Right cardiac atrium (tissue), 5 donors: ENCODE results near the gene DEXI. TPM values are rescaled to one million over a fixed set of nuclear protein-coding genes. Genes with fewer than 3 reads are reported as not detected.
A peak's percentile ranks its signal among the peaks of the same experiment; 100 is the strongest.
"Not testable (repeated sequence)": the region's sequence is repeated elsewhere in the genome, so short reads cannot be mapped to it uniquely, and the experiment has no call there.

ENCODE experiments used
- ATAC-seq, 2 donors: fragments of 200-7000 bp; cut with Tn5 transposase; one replicate each; pipeline versions ENCODE4 v1.8.0 to v1.9.1; 2020; ENCODE audit warnings: moderate library complexity in 2 of 2, mild to moderate bottlenecking in 1 of 2
- DNase-seq, 3 donors: peaks; one replicate each; pipeline ENCODE4 v3.0.0-alpha.2; 2020
- H3K27ac ChIP-seq: one replicate; pipeline ENCODE4 v1.5.1; 2013; ENCODE audit warnings: mild to moderate bottlenecking, low read length, control low read depth, moderate library complexity
- H3K27me3 ChIP-seq: one replicate; pipeline ENCODE4 v1.6.1; 2013; ENCODE audit not compliant: control insufficient read depth, insufficient read depth
- H3K4me1 ChIP-seq: one replicate; pipeline ENCODE4 v1.6.1; 2013; ENCODE audit warnings: low read length; ENCODE audit not compliant: control insufficient read depth, insufficient read depth
- H3K4me3 ChIP-seq: one replicate; pipeline ENCODE4 v1.5.1; 2013; ENCODE audit warnings: low read length, control low read depth
- H3K9me3 ChIP-seq: one replicate; pipeline ENCODE4 v1.6.1; 2013; ENCODE audit warnings: low read length; ENCODE audit not compliant: control insufficient read depth
- WGBS: extraction: QIAGEN DNeasy Blood & Tissue Kit; methylation state at CpG from one replicate; pipeline ENCODE4 v1.1.7; 2013; 5-methylcytosine and 5-hydroxymethylcytosine counted together
- intact Hi-C, 4 donors: fragments of 100-400 bp; cut with DNase I; formaldehyde crosslinking; loops; one replicate each; pipeline versions ENCODE4 v1.11.0 to v1.14.0; 2022 to 2023
- polyA plus RNA-seq: library from polyadenylated mRNA; stranded (reverse); fragments of 200-250 nt; gene quantifications from one replicate; pipeline ENCODE4 v1.2.3, GENCODE V29; 2013
- total RNA-seq, 4 donors: library from RNA; stranded (reverse); fragmentation: NEBNext Ultra II Directional; extraction: Animal tissue kit (Norgen Biotek cat#: 25700); gene quantifications; one replicate each; pipeline ENCODE4 v1.2.1, GENCODE V29; 2021
- donor health status: healthy with polysubstance abuse.
- donor health status: DM: no; HTN: yes; CAD: no.
- donor health status: DM: no; HTN: no; CAD: no.
- donor health status: DM: no; HTN: yes; CAD: no; lungs with severe emphysema.
- donor health status: DM: yes; HTN: yes; CAD: no.

Gene DEXI
- total and polyA plus RNA-seq, 5 donors = 82.2 to 127 (median 102) TPM

DNA sequence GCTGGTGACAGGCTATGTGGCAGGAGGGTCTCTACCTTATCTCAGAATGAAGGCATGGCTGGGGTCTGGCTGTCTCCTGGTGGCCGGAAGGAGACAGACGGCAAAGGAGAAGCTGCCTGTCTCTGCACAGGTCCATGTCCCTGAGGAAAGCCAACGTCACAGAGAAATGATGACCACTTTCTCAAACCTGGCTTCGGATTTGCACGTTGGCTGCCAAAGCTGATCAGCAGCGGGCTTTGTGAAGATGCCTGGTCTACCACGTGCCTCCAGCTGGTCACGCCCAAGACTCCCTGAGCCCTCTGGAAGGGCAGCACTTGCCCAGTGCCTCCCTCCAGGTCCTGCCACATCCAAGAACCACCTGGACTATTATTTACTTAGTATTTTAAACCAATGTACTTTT lies 8.4 kb downstream of the DEXI start:
- ATAC-seq (no peak), DNase-seq (peak in 1 of 3 donors; percentile 54)
- 62% methylated on average over 8 of the region's 8 CpGs for WGBS
- Histone ChIP-seq H3K4me3 (no peak overlapping the region), H3K9me3 (no peaks in the 10 kb centered on the region), H3K27ac (peak overlapping the region; percentile 21), H3K27me3 (no peaks in the 10 kb centered on the region), H3K4me1 (peaks cover 34% of the 10 kb centered on the region)
- intact Hi-C loops = no loop called here

DNA sequence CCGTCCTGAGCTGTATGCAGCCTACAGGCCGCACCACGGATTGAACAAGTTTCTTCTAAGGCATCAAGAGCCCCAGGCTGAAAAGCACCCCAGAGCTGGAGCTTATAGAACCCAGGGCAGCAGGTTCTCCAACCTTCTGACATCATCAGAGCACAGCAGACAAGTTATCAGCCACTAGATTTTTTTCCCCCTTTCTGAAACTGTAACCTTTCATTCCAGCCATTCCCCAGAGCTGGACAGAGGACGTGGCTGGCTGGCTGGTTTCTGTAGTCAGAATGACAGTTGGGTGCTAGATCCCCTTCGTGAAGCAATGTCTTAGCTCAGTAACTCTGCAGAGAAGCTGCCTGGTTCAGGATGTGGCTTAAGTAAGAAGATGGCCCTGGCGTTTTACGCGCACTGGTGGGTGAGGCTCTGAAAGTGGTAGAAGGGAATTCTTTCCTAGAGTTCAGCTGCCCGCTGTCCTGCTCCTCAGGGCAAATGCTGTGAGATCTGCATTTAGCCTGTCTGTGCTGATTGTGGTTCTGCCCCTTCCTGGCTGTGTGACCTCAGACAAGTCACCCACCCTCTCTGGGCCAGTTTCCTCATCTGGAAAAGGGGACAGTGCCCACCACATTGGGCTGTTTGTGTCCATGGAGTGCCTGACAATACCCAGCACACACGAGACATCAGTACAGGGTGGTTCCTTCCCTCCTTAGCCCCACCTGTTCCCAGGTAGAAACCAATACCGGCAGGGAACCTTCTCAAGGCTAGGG lies 9.1 kb downstream of the DEXI start:
- peaks cover 30% of the 10 kb centered on the region for H3K4me1 ChIP-seq
- DNase-seq (no peak), ATAC-seq (no peak)
- no peaks in the 10 kb centered on the region for H3K9me3 ChIP-seq
- H3K27me3 ChIP-seq = no peaks in the 10 kb centered on the region
- 74% methylated on average over 11 of the region's 11 CpGs for WGBS
- no peak overlapping the region for H3K4me3 ChIP-seq
- intact Hi-C loops = no loop called here
- peak overlapping the region; percentile 21 for H3K27ac ChIP-seq

DNA sequence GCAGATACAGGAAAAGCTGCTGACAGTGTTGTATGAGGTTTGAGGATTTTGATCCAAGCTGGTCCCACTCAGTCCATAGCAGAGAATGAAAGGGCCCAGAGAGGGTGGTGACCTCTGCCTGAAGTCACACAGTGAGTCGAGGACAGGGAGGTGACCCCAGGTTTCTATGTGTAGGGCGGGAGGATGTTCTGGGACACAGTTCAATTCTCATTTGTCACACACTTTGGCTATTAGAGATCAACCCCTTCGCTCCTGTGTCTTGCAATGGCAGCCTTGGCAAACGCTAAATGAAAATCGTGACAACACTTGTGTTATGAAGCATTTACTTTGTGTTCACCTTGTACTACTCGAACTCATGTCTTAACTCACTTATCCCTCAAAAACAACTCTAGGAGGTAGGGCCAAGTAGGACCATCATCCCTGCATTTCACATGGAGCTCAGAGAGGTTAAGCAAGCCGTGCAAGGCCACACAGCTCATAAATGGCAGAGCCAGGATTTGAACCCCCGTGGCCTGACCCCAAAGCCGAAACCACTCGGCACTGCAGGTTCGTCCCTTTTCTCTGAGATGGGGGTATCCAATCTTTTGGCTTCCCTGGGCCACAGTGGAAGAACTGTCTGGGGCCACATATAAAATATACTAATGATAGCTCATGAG lies 10.2 kb downstream of the DEXI start:
- peaks cover 23% of the 10 kb centered on the region for H3K4me1 ChIP-seq
- no peaks in the 10 kb centered on the region for H3K9me3 ChIP-seq
- whole genome bisulfite sequencing = 94% methylated on average over 11 of the region's 11 CpGs
- no peak for DNase-seq
- H3K27ac ChIP-seq = no peak overlapping the region
- H3K4me3 ChIP-seq = no peak overlapping the region
- intact Hi-C loops = no loop called here
- ATAC-seq = no peak
- no peaks in the 10 kb centered on the region for H3K27me3 ChIP-seq

DNA sequence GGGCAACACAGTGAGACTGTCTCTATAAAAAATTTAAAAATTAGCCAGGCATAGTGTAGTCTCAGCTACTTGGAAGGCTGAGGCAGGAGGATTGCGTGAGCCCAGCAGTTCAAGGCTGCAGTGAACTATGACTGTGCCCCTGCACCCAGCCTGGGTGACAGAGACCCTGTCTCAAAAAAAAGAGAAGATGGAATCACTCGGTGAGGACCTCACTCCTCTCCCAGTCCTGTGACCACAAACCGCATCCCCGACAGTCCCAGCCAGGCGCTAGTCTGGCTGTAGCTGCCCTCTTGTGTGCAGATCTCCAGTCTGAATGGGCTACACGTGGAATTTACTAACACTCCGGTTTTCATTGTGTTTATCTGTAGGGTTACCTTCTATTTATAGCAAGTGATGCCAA lies 11.1 kb downstream of the DEXI start:
- DNase-seq (no peak), ATAC-seq (no peak)
- H3K27me3 ChIP-seq = no peaks in the 10 kb centered on the region
- no peaks in the 10 kb centered on the region for H3K9me3 ChIP-seq
- intact Hi-C loops = no loop called here
- no peak overlapping the region for H3K4me3 ChIP-seq
- peaks cover 19% of the 10 kb centered on the region for H3K4me1 ChIP-seq
- 56% methylated on average over 7 of the region's 7 CpGs for WGBS
- H3K27ac ChIP-seq = no peak overlapping the region

DNA sequence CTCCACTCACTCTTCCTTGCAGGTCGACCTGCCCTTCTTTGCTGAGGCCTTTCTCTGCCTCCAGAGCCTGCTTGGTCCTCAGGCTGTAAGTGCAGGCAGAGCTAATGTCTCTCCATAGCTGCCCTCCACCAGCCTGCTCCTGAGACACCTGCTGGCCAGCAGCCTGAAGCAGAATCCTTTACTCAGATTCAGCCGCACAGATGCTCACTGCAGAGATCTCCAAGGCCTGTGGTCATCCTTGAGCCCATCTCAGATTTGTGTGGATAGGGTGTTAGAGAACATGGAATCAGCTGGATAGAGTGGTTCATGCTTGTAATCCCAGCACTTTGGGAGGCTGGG lies 11.5 kb downstream of the DEXI start:
- DNase-seq (no peak), ATAC-seq (no peak)
- Histone ChIP-seq H3K4me3 (no peak overlapping the region), H3K27ac (no peak overlapping the region), H3K4me1 (peaks cover 19% of the 10 kb centered on the region), H3K27me3 (no peaks in the 10 kb centered on the region), H3K9me3 (no peaks in the 10 kb centered on the region)
- intact Hi-C loops = no loop called here
- 75% methylated on average over 2 of the region's 2 CpGs for WGBS

DNA sequence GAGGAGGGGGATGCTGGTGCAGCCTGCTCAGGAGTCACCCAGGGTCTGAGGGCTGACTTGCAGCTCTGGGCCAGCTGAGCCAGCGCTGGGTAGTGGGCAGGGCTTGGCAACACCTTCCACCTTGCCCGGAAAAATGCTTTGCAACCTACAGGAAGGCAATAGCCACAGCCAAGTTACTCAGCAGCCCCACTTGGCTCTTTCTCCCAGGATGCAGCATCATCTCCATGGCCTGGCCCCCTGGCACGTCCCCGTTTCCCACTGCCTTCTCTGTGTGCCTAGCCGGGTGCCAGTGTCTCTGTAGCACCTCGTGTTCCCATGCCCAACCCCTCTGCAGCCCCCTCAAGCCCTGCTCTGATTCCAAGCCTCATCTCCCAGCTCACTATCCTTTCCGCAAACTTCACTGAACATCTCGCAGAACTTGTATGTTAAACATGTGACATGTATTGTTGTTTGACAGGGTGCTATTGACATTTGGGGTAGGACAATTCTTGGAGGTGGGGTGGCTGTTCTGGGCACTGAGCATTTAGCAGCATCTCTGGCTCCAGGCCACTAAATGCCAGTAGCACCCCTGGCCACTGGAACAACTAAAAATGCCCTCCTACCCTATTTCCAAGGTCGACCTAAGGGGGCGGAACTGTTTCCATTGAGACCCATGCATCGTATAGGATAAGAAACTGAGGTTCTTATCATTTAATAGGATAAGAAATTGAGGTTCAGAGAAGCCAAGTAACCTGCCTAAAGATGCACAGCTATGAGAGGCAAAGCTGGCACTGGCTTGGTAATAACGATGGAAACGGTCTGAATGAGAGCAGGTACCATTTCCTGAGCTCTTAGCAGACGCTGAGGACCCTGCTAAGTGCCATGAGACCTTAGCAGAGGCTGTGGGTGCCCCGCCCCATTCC lies 12.2 kb downstream of the DEXI start:
- WGBS = 64% methylated on average over 15 of the region's 15 CpGs
- Histone ChIP-seq H3K27me3 (no peaks in the 10 kb centered on the region), H3K27ac (no peak overlapping the region), H3K4me3 (no peak overlapping the region), H3K4me1 (peaks cover 19% of the 10 kb centered on the region), H3K9me3 (no peaks in the 10 kb centered on the region)
- intact Hi-C loops = loop anchor here in 1 of 4 donors (10.0 kb wide), 1 partner anchor 175 kb away; no protein-coding TSS in a partner anchor
- DNase-seq = no peak
- peak in 1 of 2 donors; percentile 14 for ATAC-seq

DNA sequence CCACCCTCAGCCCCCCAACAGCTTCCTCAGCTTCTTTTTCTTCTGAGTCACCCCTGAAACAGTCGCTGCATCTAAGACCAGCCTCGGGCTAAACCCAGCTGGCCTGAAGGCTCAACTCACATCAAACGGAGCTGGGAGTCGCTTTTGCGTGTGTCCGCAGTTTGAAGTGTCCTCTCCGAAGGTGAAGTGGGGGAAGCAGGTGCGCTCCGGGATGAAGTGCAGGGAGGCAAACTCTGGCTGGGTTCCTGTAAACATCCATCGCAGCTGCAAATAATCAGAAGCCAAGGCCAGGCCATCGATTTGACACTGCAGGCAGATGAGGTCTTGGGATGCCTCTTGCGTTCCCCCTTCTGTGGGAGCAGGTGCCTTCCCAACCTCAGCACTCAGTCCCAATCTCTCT lies 13.2 kb downstream of the DEXI start:
- peaks cover 14% of the 10 kb centered on the region for H3K4me1 ChIP-seq
- not testable (repeated sequence) for ATAC-seq, H3K27ac ChIP-seq, H3K27me3 ChIP-seq, DNase-seq, H3K9me3 ChIP-seq, H3K4me3 ChIP-seq
- intact Hi-C loops = loop anchor here in 1 of 4 donors (10.0 kb wide), 1 partner anchor 174 kb away; no protein-coding TSS in a partner anchor
- WGBS = 84% methylated on average over 12 of the region's 12 CpGs

DNA sequence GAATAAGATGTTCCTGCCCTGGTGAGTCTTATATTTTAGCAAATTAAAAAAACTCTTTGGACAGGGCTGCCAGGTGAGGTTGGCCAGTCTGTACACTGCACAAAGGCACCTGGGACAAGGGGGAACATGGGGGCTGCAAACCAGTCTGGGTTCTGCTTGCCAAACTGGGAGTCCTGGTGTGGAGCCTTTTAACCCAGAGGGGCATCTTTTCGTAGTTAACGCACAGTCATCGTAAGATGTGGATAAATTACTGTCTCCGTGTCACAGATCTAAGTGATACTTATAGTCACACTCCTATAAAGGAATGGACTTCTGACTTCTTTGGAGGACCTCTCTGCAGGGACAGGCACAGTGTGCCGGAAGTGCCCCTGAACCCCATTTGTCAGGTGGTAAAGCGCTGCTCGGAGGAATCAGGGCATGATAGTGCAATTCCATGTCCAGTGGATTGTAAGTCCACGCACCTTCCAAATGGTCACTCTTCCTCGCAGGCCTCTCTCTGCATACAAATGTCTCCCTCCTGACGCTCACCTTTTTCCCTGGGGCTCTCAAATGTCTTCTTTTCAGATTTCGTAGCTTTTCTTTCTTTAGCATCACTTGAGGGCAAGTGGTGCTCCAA lies 14.7 kb downstream of the DEXI start:
- peaks cover 6% of the 10 kb centered on the region for H3K4me1 ChIP-seq
- intact Hi-C loops = loop anchor here in 1 of 4 donors (10.0 kb wide), 1 partner anchor 173 kb away; no protein-coding TSS in a partner anchor
- ATAC-seq = no peak

DNA sequence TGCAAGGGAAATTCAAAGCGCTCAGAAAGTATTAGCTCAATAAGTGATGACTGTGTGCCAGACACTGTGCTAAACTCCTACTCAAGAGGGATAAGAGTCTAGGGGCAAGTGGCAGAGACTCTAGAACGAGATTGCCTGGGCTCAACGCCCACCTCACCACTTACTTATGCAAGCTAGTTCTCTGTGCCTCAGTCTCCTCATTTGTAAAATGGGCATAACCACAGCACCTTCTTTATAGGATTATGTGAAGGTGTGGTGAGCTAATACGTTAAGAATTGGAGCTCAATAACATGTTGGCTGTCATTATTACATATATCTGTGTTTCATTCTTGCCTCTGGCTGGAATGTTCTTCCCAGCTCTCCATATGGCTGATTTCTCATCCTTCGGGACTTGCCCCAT lies 15.4 kb downstream of the DEXI start:
- H3K9me3 ChIP-seq = no peaks in the 10 kb centered on the region
- no peak overlapping the region for H3K27ac ChIP-seq
- DNase-seq (no peak), ATAC-seq (no peak)
- H3K4me3 ChIP-seq = no peak overlapping the region
- peaks cover 11% of the 10 kb centered on the region for H3K4me1 ChIP-seq
- H3K27me3 ChIP-seq = no peaks in the 10 kb centered on the region
- WGBS = 92% methylated on average over 5 of the region's 5 CpGs
- intact Hi-C loops = loop anchor here in 1 of 4 donors (10.0 kb wide), 1 partner anchor 172 kb away; no protein-coding TSS in a partner anchor

More for the DNA sequence above, 14.7 kb downstream of the DEXI start:
- Histone ChIP-seq H3K9me3 (no peaks in the 10 kb centered on the region), H3K27me3 (no peaks in the 10 kb centered on the region), H3K4me3 (no peak overlapping the region), H3K27ac (no peak overlapping the region)
- DNase-seq = no peak
- 94% methylated on average over 11 of the region's 11 CpGs for WGBS

DNA sequence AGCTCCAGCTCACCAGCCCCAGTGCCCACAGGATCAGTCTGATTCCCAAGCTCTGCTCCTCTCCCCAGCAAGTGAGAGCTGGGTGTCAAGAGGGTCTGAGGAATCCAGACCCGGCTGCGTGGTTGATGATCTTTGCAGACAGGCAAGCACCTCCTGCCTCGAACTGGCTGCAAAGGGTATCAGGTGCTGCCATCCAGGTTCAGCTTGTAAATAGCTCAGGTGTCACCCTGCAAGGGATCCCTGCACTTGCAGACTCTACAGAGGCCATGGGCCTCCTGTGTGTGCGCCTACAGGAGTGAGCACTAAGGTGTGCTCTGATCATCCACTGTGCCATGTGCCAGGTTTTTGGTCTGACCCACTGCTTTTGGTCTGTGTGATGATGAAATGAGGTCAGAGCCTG lies 16.2 kb downstream of the DEXI start:
- DNase-seq (no peak), ATAC-seq (no peak)
- intact Hi-C loops = loop anchor here in 1 of 4 donors (10.0 kb wide), 1 partner anchor 171 kb away; no protein-coding TSS in a partner anchor
- H3K4me3 ChIP-seq = no peak overlapping the region
- H3K4me1 ChIP-seq = peaks cover 12% of the 10 kb centered on the region
- no peak overlapping the region for H3K27ac ChIP-seq
- WGBS = 60% methylated on average over 4 of the region's 4 CpGs
- H3K27me3 ChIP-seq = no peaks in the 10 kb centered on the region
- no peaks in the 10 kb centered on the region for H3K9me3 ChIP-seq
